Stimulated activated CD4-positive, alpha-beta T cell treated with anti-CD3 and anti-CD28 coated beads, Interleukin-15, amount 100 ng/mL, for 24 hours (primary cell): ENCODE data around the gene SEC23A.
"Not testable (repeated sequence)": the region's sequence is repeated elsewhere in the genome, so short reads cannot be mapped to it uniquely, and the experiment has no call there.

ENCODE experiments used
- DNase-seq: peaks from one replicate; pipeline ENCODE4 v3.0.0-alpha.2; 2020

SEC23A gene

DNA sequence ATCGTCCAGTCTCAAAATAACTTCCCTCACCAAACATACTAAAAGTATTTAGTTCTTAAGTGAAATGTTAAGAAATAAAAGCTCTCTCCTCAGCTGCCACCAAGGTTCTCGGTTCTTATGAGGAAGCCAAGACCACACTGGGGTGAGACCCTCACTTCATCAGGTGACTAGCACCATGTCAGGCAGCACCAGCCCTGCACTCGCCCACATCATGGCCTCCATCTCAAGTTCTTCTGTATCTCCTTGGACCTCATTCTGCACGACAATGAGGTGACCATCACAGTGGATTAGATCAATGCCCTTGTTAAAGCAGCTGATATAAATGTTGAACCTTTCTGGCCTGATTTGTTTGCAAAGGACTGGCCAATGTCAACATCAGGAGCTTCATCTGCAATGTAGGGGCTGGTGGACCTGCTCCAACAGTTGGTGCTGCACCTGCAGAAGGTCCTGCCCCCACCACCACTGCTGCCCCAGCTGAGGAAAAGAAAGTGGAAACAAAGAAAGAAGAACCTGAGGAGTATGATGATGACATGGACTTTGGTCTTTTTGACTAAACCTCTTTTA, 12.4 kb downstream of the SEC23A start:
- DNase-seq = no peak

- DNase-seq = no peak
These were observed 15.5 kb downstream of the SEC23A start for GRCh38 chr14:39087493-39087892.

GRCh38 chr14:39085933-39086332, 17.1 kb downstream of the SEC23A start:
- DNase-seq = no peak

DNA sequence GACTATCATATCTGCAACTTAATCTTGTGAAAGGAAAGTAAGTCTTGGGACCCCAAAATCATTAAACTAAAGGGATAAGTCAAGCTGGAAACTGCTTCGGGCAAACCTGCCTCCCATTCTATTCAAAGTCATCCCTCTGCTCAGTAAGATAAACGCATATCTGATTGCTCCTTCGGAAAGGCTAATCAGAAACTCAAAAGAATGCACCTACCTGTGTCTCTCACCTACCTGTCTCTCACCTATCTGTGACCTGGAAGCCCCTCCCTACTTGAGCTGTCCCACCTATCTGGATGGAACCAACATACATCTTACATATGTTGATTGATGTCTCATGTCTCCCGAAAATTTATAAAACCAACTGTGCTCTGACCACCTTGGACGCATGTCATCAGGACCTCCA, 19.9 kb downstream of the SEC23A start:
- no peak for DNase-seq

DNA sequence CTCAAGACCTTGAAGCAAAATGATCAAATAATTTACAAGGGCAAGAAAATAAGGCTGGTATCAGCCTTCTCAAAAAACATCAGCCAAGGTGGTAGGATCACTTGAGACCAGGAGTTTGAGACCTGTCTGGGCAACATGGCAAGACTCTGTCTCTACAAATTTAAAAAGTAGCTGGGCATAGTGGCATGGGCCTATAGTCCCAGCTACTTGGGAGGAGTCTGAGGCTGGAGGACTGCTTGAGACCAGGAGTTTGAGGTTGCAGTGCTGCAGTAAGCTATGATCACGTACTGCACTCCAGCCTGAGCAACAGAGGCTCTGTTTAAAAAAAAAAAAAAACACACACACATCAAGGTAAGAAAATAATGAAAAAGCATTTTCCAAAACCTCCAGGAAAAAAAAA, 22.1 kb downstream of the SEC23A start:
- DNase-seq = no peak

GRCh38 chr14:39071096-39071495, 31.9 kb downstream of the SEC23A start:
- no peak for DNase-seq

DNA sequence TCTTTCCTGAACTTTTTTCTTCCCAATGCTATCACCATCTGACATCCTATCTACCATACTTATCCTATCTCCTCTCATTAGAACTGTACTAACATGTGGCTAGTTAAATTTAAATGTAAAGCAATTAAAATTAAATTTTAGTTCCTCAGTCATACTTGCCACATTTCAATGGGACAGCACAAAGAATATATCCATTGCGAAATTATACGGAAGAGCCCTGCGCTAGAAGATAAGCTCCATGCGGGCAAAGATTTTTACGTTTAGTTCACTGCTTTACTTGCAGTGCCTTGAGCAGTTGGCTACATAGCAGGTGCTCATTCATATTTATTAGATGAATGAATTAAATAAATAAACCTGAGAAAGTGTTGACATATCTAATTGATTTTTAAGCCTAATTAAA, 33.1 kb downstream of the SEC23A start:
- DNase-seq = no peak

- DNase-seq = not testable (repeated sequence)
These were observed 33.7 kb downstream of the SEC23A start for GRCh38 chr14:39069169-39069805.

DNA sequence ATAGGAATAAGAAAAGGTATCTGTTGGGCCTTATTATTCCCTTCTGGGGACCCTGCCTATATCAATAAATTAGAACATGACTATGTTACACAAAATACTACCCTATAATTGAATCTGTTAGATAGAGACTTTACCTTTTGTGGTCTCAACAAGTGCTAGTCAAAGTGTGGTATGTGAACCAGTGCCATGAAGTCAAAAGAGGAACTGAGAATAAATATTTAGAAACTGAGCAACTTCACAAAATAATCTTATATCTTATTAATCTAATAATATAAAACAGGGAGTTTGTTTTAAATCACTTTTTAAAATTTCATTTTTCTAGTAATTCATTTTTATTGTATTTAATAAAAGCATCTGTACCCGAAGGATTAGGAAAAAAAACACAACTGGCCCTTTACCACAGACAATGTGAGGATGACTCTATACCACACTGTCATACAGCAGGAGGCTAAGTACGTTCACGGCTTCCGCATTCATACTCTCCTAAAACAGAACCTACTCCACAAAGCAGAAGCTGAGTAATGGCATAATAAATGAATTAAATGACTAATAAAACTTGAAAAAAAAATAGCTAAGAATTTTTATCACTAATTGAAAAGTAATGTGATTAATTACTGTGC, 42.1 kb downstream of the SEC23A start:
- no peak for DNase-seq

GRCh38 chr14:39055786-39056474, 47.1 kb downstream of the SEC23A start:
- DNase-seq = no peak

DNA sequence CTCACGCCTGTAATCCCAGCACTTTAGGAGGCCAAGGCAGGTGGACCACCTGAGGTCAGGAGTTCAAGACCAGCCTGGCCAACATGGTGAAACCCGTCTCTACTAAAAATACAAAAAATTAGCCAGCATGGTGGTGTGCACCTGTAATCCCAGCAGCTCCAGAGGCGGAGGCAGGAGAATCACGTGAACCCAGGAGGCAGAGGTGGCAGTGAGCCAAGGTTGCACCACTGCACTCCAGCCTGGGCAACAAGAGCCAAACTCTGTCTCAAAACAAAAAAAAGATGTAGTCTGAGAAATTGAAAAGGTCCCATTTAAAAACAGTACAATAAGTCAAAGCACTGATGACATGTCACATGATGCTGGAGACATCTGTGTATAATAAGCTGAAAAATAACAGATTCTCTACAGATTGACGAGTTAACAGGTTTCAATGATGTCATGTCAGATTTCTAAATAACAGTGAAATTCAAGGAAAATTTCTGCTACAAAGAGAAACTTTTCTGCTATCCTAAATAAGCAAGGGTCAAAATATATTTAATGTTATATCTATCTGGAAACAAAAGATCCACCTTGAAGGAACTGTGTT, 50.1 kb downstream of the SEC23A start:
- DNase-seq = not testable (repeated sequence)

- no peak for DNase-seq
These were observed 52.6 kb downstream of the SEC23A start for GRCh38 chr14:39050389-39050788.

- not testable (repeated sequence) for DNase-seq
These were observed 57.1 kb downstream of the SEC23A start for GRCh38 chr14:39045889-39046288.

DNA sequence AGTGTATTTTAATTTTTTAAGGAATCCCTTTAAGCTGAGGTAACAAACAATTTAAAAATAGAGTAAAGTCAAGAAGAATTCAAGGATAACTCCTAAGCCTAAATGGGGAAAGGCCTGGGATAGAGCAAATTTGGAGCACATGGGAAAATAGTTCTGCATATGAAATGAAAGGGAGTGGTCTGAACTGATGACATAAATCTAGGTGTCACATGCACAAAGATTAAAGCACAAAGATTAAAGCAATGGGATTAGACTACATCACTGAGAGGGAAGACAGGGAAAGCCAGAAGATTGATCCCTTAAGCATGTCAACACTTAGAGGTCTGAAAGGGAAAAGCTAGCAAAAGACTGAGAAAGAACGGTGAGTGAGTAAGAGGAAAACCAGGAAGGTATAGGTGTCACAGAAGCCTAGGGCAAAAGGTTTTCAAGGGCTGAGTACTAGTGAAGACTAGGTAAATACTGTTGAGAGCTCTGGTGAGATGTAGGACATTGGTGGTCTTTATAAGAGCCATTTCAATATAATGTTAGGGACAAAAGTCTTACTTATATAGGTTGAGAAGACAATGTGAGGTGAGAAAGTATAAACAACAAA, 59.6 kb downstream of the SEC23A start:
- DNase-seq = no peak

GRCh38 chr14:39040529-39040928, 62.5 kb downstream of the SEC23A start:
- no peak for DNase-seq

DNA sequence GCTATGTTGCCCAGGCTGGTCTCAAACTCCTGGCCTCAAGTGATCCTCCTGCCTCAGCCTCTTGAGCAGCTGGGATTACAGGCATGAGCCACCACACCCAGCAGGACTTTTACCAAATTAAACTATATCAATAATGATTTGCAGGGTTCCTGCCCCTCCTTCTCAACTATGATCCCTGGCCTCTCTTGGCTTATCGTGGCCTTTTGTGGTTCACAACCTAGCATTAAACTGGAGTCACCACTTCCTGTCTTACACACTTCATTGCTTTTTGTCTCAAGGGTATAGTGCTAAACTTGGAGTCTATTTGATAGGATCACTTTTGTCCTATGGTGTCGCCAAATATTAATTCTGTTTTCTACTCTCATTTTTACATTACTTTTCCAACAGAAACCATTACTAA, 64.5 kb downstream of the SEC23A start:
- no peak for DNase-seq

GRCh38 chr14:39036760-39037159, 66.3 kb downstream of the SEC23A start:
- DNase-seq = no peak

GRCh38 chr14:39035336-39035735, 67.7 kb downstream of the SEC23A start:
- no peak for DNase-seq

GRCh38 chr14:39034481-39035296, 68.3 kb downstream of the SEC23A start:
- no peak for DNase-seq

- DNase-seq = no peak
These were observed 69.7 kb downstream of the SEC23A start for GRCh38 chr14:39033371-39033770.

DNA sequence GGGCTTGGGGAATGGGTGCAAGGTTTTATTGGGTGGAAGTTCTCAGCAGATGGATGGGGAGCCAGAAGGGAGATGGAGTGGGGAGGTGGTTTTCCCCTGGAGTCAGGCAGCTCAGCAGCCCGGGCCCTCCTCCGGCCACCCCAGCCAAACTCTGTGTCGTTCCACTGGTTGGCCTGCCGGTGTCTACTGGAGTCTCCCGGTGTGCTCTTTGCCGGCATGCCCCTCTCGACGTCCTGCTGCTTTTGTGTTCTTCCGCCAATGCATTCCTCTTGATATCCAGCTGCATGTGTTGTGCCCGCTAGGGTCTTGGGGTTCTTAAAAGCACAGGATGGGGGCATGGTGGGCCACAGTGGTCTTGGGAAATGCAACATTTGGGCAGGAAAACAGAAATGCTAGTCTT, 72.8 kb downstream of the SEC23A start:
- no peak for DNase-seq

DNA sequence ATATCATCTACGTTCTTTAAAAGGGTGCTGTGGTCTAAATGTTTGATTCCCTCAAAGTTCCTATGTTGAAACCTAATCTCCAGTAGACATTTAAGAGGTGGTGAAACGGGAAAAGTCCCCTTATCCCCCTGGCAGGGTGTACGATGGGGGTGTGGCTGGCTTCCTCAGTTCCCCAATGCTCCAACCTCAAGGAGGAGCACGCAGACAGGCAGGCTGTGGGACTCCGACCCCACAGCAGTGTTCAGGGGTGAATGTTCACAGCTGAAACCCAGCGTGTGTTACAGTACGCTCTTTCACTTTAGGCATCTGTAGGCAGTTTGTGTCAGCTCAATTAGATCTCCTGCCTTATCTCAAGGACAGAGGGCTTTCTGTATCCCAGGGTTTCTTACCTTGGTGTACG, 73.2 kb downstream of the SEC23A start:
- no peak for DNase-seq
